OCI-M1 (cell line): ENCODE data around the gene NT5C.
A peak's percentile ranks its signal among the peaks of the same experiment; 100 is the strongest.
"Not testable (repeated sequence)": the region's sequence is repeated elsewhere in the genome, so short reads cannot be mapped to it uniquely, and the experiment has no call there.

Experiments used
- DNase-seq: peaks from one replicate; lab custom pipeline; 2025; lab: John Stamatoyannopoulos, UW

The NT5C gene

GRCh38 chr17:75131278-75132017, at the start of gene NT5C:
NT5C (minus strand) TSS chr17:75131742; CDS start chr17:75131707, 35 bp downstream.
- peak; percentile 90 for DNase-seq

GRCh38 chr17:75181110-75181509, 49.6 kb upstream of the NT5C start:
- peak; percentile 30 for DNase-seq

- DNase-seq, result no peak
These were observed 46.9 kb upstream of the NT5C start for GRCh38 chr17:75178453-75178852.

- no peak for DNase-seq
These were observed 45.1 kb upstream of the NT5C start for GRCh38 chr17:75176625-75177024.

- DNase-seq, result no peak
These were observed 43.5 kb upstream of the NT5C start for GRCh38 chr17:75174996-75175395.

GRCh38 chr17:75173526-75173925, 42.0 kb upstream of the NT5C start:
- no peak for DNase-seq

- DNase-seq, result no peak
These were observed 37.5 kb upstream of the NT5C start for GRCh38 chr17:75168998-75169397.

GRCh38 chr17:75164606-75165005, 33.1 kb upstream of the NT5C start:
- DNase-seq, result not testable (repeated sequence)

GRCh38 chr17:75163074-75163473, 31.5 kb upstream of the NT5C start:
- DNase-seq, result no peak

- no peak for DNase-seq
These were observed 28.7 kb upstream of the NT5C start for GRCh38 chr17:75160211-75160610.

GRCh38 chr17:75159196-75160031, 27.9 kb upstream of the NT5C start:
- no peak for DNase-seq

- not testable (repeated sequence) for DNase-seq
These were observed 26.9 kb upstream of the NT5C start for GRCh38 chr17:75158480-75158879.

- no peak for DNase-seq
These were observed 23.7 kb upstream of the NT5C start for GRCh38 chr17:75155191-75155601.

- peak; percentile 99 for DNase-seq
These were observed 22.9 kb upstream of the NT5C start, which contains the start of gene JPT1 for GRCh38 chr17:75154195-75155106. JPT1 (minus strand) TSS chr17:75154512; CDS start chr17:75154397, 115 bp downstream.

GRCh38 chr17:75153780-75154194, 22.2 kb upstream of the NT5C start:
- peak; percentile 43 for DNase-seq

- peak; percentile 58 for DNase-seq
These were observed 21.6 kb upstream of the NT5C start for GRCh38 chr17:75152922-75153779.

- DNase-seq, result no peak
These were observed 21.0 kb upstream of the NT5C start for GRCh38 chr17:75152523-75152921.

- peak; percentile 12 for DNase-seq
These were observed 20.4 kb upstream of the NT5C start for GRCh38 chr17:75151930-75152329.

GRCh38 chr17:75147878-75148546, 16.5 kb upstream of the NT5C start:
- no peak for DNase-seq

GRCh38 chr17:75146592-75146991, 15.1 kb upstream of the NT5C start:
- DNase-seq, result no peak
